ENCODE data around the gene BARHL2.
A peak's percentile ranks its signal among the peaks of the same experiment; 100 is the strongest.

The BARHL2 gene

GRCh38 chr1:90724361-90724760, 7.3 kb upstream of the BARHL2 start:
- DNase-seq, result no peak

DNA sequence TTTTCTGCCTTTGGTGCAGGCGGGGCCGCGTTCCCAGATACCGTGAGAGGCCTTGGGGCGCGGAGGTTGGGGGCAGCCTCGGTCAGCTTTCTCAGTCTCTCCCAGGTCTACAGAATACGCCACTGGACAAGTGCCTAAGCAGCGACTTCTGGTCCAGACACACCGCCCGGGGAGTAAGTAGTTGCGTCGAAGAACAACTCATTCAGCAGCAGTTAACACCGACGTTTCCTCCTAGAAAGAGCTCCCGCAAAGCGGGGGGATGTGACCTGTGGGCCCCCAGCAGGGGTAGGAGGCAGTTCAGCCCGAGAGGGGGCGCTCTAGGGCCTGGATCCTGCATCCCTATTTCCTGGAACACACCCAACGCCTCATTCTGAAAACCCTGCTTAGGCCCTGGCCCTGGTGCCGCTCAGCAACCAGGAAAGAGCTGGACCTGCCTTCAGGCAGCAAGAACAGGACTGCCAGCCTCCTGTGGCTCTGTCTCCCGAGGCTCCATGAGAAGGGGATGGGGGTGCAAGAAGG, 6.5 kb upstream of the BARHL2 start:
- no peak for DNase-seq

- no peak for DNase-seq
These were observed 5.9 kb upstream of the BARHL2 start for GRCh38 chr1:90722874-90723589.

DNA sequence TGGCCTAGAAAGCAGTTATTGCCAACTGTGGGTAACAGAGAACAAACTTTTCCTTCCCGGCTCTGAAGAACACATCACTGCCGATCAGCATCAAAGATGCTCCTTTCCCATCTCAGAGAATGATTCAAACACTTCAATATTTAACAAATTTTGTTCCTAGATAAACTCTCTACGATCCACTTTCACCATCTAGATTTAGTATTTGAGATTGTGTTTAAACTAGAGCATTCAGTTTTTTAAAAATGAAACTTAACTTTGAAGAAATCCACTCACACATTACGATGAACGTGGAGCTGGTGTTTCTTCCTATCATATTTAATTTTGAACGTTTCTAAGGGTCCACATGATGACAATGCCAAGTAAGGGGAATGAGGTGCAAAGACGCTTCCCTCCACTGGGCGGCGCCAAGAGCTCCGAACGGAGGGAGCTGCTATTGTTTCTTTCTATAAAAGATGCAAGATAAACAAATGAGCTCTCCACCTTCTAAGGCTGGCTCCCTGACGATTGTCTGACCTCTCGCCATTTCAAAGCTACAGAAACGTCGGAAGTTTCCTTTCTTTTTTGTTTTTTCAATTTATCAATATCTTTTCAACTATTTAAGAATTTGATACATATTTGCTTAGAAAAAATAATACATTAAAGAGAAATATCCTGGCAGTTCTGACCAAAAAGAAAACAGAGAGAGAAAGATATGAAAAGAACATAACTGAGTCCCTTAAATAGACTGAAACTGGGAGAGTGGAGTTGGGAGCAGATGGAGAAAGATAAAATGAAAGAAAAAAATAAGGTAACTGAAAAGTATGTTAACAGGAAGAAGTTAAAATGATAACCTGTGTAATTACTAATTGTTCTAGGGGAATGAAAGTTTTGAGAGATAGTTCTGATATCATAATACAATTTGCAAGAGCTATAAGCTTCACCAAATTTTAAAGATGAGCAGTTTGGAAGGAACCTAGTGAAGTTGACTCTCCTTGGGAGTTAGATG, 4.4 kb upstream of the BARHL2 start:
- DNase-seq, result peak; percentile 28 to 51

DNA sequence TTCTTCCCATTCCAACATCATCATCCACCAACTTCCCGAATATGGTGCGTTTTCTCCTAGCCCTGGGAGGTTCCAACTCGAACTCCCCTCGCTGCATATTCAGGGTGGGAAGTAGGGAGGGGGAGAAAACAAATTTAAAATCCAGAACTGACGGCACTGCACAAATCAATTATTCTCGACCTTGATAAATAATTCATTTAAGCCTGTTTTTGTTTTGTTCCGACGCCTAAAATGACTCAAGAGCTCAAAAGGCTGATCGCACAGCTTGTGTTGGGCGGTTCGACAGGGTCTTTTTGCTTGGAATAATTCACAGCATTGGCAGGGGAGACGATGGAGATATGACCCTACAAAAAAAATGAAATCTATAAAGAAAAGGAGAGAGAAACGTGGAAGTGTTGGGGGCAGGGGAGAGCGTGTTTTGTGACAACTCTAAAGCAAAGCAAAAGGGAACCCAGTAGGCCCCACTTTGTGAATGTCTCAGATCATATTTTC, 3.1 kb upstream of the BARHL2 start:
- no peak for DNase-seq

GRCh38 chr1:90719330-90720144, 2.4 kb upstream of the BARHL2 start:
- DNase-seq, result no peak

DNA sequence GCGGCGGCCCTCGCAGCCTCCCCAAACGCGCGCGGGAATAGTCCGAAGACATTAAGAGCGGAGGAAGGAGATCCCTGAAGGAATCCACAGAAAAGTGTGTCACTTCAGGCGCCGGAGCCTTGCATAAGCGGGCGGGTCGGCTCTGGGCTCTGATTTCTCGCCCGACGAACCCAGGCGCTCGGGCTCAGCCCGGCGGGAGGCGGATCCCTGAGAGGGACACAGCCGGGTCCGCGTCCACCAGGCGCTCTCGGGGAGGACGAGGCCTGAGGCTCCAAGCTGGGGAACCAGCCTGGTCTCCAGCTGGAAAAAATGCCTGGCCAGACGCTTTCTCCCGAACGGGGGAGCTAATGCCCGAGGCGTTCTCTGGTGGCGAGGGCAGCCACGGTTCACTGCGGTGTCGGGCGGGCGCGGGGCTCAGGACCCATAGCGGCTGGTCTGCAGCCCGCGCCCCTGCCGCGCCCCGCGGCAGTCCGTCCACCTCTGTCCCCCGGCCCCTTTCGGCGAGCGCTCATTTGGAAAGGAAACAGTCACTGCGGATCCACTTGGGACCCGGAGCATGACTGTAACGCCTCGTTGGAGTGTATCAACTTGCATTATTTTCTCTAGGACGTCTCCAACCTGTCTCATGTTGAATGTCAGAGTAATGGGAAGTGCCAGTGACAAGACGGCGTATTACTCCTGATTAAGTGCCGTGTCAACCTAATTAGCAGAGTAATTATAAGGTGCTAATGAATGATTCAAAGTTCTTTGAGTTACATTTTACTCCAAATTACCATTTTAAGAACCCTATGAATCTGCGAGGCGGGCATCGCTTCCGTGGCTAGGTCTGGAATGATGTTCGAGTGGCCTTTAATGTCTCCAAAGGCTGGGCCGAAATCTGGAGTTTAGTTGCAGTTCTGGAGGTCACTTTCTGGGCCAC, 1.6 kb upstream of the BARHL2 start:
- DNase-seq, result no peak

GRCh38 chr1:90717665-90718410, 736 bp upstream of the BARHL2 start:
- DNase-seq, result peak; percentile 11 to 66

DNA sequence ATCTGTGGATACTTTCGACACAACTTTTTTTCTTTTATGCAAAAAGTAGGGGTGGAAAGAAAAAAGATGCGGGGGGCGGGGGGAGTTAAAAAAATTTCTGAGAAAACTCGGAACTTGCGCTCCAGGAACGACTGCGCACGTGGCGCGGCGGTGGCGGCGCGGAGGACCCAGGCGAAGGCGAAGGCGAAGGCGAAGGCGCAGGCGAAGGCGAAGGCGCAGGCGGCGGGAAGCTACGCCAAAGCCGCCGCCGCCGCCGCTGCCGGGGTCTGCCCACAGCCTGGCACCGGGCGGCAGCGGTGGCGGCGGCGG, 208 bp upstream of the BARHL2 start:
- no peak for DNase-seq

GRCh38 chr1:90716243-90716551, 905 bp downstream of the BARHL2 start:
- no peak for DNase-seq

DNA sequence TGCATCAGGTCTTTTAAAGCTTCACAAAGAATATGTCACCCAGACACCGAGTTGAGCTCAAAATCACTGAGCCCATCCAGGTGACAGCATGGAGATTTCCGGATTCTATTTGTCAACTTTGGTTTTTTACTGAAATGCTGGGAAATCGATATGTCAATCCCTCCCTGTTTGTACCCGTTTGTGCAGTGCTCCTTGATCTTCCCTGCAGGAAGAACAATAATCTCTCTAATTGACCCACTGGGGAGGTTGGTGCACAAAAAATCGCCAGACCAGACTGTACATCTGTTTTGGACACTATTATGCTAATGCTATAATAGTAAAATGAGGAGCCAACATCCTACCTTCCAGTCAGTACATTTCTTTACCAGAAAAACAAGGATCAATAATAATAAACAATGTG, 1.8 kb downstream of the BARHL2 start:
- DNase-seq, result no peak

- DNase-seq, result no peak
These were observed 2.6 kb downstream of the BARHL2 start for GRCh38 chr1:90714521-90714951.

DNA sequence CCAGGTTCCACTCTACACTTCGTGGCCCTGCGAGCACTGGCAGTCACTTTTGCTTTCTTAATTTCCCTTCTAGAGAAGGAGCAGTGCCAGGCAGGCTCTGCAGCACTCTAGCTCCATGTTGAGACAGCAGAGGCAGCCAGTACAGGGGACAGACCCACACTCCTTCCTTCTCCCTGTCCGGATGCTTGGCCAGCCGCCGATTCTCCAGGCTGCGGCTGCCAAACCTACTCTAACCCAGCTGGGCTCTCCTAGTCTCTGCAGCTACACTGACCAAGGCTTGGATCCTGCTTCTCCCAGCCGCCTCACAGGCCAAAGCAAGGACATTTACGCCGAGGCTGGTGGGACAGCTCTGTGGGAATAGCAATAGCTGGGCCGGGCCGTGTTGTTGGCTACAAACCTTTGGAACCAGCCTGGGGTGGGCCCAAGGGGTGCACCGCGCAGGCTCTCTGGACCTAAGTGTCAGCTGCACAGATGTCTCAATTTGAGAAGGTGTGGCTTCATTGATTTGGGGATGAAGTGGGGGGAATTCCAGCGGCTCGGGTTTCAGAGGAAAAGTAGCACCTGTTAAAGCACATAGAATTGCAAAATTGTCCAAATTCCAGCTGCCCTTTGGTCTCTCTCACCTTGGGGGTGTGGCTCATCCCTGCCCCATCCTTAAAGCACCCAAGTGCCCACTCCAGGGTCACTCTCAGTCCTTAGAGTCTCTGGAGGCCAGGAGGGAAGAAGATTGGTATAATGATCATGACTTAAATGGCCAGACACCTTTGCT, 3.2 kb downstream of the BARHL2 start:
- no peak for DNase-seq

GRCh38 chr1:90712915-90713730, 4.0 kb downstream of the BARHL2 start:
- DNase-seq, result no peak

- DNase-seq, result no peak
These were observed 4.8 kb downstream of the BARHL2 start for GRCh38 chr1:90712153-90712856.

DNA sequence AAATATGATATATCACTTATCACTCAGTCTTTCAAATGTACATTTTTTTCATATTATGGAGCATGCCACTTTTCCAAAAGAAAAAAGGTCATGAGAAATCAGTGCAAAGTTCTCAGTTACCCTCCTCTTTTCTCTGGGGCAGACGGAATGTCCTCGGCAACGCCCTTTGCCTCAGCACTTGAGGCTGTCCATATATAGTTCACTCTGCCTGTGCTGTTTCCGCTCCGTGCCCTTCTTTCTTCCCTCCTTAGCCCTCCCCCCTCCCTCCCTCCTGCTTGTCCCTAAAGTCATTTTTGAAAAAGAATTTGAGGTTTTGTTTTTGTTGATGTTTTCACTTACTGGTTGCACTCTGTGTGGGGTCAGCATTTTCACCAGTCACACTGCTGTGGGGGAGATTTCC, 5.4 kb downstream of the BARHL2 start:
- no peak for DNase-seq

DNA sequence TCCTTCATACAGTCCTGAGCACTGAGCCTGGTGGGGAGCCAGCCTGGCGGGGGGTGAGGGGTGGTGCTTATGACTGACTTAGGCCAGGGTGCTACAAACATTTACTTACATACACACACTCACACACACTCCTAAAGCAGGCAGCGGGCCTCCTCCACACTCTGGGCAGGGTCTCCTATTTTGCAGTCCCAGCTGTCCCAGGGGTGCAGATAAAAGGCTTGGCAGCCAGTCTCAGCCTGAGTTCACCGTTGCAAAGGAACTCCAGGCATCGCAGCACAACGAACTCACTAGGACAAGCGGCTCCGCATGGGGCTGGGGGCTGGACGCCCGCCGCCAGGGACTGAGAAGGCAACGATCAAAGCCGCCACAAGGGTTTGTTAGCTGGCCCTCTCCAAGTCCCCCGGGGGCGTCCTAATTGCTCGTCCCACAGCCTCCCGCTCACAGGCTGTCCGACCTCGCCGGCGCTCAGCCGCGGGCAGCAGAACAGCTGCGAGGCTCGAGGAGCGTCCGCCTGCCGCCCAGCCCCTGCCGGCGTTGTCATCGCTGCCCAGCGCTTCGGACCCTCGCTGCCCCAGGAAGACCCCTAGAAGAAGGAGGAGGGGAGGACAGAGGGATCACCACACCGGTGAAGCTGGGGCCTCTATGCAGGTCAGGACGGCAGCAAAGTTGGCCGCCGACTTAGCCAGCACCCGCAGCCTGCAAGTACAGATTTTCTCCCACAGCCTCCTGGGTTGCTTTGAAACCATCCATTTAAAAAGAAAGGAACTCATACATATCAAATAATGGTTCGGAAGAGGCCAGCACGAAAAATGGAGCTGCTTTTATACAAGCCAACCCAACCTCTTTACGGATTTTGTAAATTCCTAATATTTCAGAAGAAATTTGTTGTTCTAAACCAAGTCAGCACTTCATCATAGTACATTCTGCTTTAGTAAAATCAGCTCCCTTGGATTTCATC, 6.2 kb downstream of the BARHL2 start:
- DNase-seq, result no peak

DNA sequence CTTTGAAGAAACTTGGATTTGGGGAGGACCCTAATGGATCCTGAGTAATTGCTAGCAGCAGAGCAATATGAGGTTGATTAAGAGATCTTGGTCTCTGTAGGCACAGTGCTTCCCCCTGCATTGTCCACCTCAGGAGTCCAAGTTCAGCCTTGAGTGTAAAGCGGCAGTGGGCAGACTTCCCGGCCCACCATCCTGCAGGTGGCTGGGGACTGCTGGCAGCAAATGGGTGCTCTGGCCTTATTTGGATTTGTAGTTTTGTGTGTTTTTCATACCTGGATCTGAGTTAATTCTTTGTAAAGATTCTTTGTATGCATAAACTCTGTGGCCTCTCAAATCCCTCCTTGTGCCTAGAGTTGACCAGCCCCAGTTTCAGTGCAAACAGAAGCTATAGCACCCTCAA, 7.6 kb downstream of the BARHL2 start:
- no peak for DNase-seq

Data from NCI-H187 (cell line).